IMR-90 (cell line): ENCODE measurements around the gene LMO1.

Experiments
- BHLHE40 ChIP-seq: fragments of 150-350 bp; IDR thresholded peaks from 2 replicates; pipeline ENCODE4 v1.6.1; 2016; ENCODE audit warnings: mild to moderate bottlenecking, low read depth, low read length
- CEBPB ChIP-seq: IDR thresholded peaks from 2 replicates; pipeline ENCODE4 v1.6.1; 2012; ENCODE audit warnings: low read depth, low read length, improper control_type of control experiment
- FOS ChIP-seq: fragments of 150-350 bp; IDR thresholded peaks from 2 replicates; pipeline ENCODE4 v1.6.1; 2016; ENCODE audit warnings: low read depth, low read length
- MAFK ChIP-seq: IDR thresholded peaks from 2 replicates; pipeline ENCODE4 v1.6.1; 2012; ENCODE audit warnings: low read depth, low read length, improper control_type of control experiment
- MXI1 ChIP-seq: IDR thresholded peaks from 2 replicates; pipeline ENCODE4 v1.6.1; 2012; ENCODE audit warnings: low read depth, mild to moderate bottlenecking, low read length, moderate library complexity, borderline replicate concordance
- POLR2A ChIP-seq: IDR thresholded peaks from 2 replicates; pipeline ENCODE4 v1.6.1; 2012; ENCODE audit warnings: mild to moderate bottlenecking, low read depth, low read length
- RAD21 ChIP-seq: IDR thresholded peaks from 2 replicates; pipeline ENCODE4 v1.6.1; 2012; ENCODE audit warnings: low read length, improper control_type of control experiment
- RCOR1 ChIP-seq: IDR thresholded peaks from 2 replicates; pipeline ENCODE4 v1.6.1; 2012; ENCODE audit warnings: mild to moderate bottlenecking, low read length, improper control_type of control experiment; ENCODE audit not compliant: insufficient replicate concordance
- TF ChIP-seq, protein P1 (sequence below): fragments of 150-350 bp; IDR thresholded peaks from 2 replicates; pipeline ENCODE4 v1.6.1; 2017; ENCODE audit warnings: mild to moderate bottlenecking, antibody characterized with exemption, low read length, low read depth
- TF ChIP-seq, protein P2 (sequence below): conservative IDR thresholded peaks from 2 replicates; pipeline ENCODE4 v1.5.1; 2012; ENCODE audit warnings: mild to moderate bottlenecking, low read depth, low read length, improper control_type of control experiment
- TF ChIP-seq, protein P3 (sequence below): fragments of 150-350 bp; IDR thresholded peaks from 2 replicates; pipeline ENCODE4 v1.6.1; 2016; ENCODE audit warnings: low read depth, mild to moderate bottlenecking, low read length, moderate library complexity, borderline replicate concordance

DNA sequence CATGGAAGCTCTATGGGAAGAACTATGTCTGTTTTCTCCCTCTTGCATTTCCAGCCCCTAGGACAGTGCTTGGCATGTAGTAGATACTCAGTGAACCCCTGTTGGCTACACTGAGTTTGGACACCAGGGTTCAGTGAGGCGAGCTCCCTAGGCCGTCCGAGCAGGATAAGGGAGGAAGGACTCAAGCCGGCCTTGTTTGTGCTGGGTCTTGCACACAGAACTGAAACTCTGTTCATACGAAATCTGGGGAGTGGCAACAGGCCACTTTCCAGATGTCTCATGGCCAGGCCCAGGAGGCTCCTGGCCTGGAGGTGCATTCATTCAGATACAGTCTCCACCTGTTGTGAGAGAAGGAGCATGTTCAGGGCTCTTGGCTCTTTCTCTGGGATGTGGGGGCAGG is 23.6 kb upstream of the LMO1 start:
- TF ChIP-seq MXI1 (no peak), CEBPB (no peak), RCOR1 (no peak), MAFK (no peak), POLR2A (no peak), BHLHE40 (no peak), FOS (no peak), RAD21 (no peak)
- TF ChIP-seq, protein P1, sequence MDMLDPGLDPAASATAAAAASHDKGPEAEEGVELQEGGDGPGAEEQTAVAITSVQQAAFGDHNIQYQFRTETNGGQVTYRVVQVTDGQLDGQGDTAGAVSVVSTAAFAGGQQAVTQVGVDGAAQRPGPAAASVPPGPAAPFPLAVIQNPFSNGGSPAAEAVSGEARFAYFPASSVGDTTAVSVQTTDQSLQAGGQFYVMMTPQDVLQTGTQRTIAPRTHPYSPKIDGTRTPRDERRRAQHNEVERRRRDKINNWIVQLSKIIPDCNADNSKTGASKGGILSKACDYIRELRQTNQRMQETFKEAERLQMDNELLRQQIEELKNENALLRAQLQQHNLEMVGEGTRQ: no peak
- TF ChIP-seq, protein P2, sequence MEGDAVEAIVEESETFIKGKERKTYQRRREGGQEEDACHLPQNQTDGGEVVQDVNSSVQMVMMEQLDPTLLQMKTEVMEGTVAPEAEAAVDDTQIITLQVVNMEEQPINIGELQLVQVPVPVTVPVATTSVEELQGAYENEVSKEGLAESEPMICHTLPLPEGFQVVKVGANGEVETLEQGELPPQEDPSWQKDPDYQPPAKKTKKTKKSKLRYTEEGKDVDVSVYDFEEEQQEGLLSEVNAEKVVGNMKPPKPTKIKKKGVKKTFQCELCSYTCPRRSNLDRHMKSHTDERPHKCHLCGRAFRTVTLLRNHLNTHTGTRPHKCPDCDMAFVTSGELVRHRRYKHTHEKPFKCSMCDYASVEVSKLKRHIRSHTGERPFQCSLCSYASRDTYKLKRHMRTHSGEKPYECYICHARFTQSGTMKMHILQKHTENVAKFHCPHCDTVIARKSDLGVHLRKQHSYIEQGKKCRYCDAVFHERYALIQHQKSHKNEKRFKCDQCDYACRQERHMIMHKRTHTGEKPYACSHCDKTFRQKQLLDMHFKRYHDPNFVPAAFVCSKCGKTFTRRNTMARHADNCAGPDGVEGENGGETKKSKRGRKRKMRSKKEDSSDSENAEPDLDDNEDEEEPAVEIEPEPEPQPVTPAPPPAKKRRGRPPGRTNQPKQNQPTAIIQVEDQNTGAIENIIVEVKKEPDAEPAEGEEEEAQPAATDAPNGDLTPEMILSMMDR: no peak
- TF ChIP-seq, protein P3, sequence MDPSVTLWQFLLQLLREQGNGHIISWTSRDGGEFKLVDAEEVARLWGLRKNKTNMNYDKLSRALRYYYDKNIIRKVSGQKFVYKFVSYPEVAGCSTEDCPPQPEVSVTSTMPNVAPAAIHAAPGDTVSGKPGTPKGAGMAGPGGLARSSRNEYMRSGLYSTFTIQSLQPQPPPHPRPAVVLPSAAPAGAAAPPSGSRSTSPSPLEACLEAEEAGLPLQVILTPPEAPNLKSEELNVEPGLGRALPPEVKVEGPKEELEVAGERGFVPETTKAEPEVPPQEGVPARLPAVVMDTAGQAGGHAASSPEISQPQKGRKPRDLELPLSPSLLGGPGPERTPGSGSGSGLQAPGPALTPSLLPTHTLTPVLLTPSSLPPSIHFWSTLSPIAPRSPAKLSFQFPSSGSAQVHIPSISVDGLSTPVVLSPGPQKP: no peak
